ENCODE data around the gene PSPH.
A peak's percentile ranks its signal among the peaks of the same experiment; 100 is the strongest.
"Not testable (repeated sequence)": the region's sequence is repeated elsewhere in the genome, so short reads cannot be mapped to it uniquely, and the experiment has no call there.

Gene PSPH

GRCh38 chr7:56063500-56063881 is 12.2 kb upstream of the PSPH start:
- no peak for TF ChIP-seq CTCF (IDR thresholded peaks at IDR 0.05; ENCODE audit: low read depth, low read length)
- Histone ChIP-seq H3K36me3 (peaks cover 42% of the 10 kb centered on the region), H3K4me1 (no peaks in the 10 kb centered on the region), H3K9me3 (no peaks in the 10 kb centered on the region), H3K4me3 (ENCODE audit: low read depth, low read length) (peak overlapping the region; percentile 93), H3K27me3 (no peaks in the 10 kb centered on the region)
- no peak for DNase-seq

- Histone ChIP-seq H3K4me3 (ENCODE audit: low read depth, low read length) (no peak overlapping the region), H3K27me3 (no peaks in the 10 kb centered on the region), H3K9me3 (no peaks in the 10 kb centered on the region), H3K4me1 (no peaks in the 10 kb centered on the region), H3K36me3 (peaks cover 51% of the 10 kb centered on the region)
- no peak for TF ChIP-seq CTCF (IDR thresholded peaks at IDR 0.05; ENCODE audit: low read depth, low read length)
- no peak for DNase-seq
Measured at GRCh38 chr7:56062382-56062781, 11.1 kb upstream of the PSPH start.

- H3K27me3 ChIP-seq: no peaks in the 10 kb centered on the region
- peak overlapping the region; percentile 82 for H3K4me3 ChIP-seq (ENCODE audit: low read depth, low read length)
- DNase-seq: no peak
- H3K36me3 ChIP-seq: peaks cover 66% of the 10 kb centered on the region
- H3K9me3 ChIP-seq: no peaks in the 10 kb centered on the region
- H3K4me1 ChIP-seq: no peaks in the 10 kb centered on the region
- TF ChIP-seq CTCF (IDR thresholded peaks at IDR 0.05; ENCODE audit: low read depth, low read length): no peak
Measured at GRCh38 chr7:56053993-56054392, 2.7 kb upstream of the PSPH start.

GRCh38 chr7:56053379-56053778 is 2.1 kb upstream of the PSPH start:
- Histone ChIP-seq H3K27me3 (no peaks in the 10 kb centered on the region), H3K36me3 (peaks cover 60% of the 10 kb centered on the region), H3K4me3 (ENCODE audit: low read depth, low read length) (peak overlapping the region; percentile 82), H3K9me3 (no peaks in the 10 kb centered on the region), H3K4me1 (no peaks in the 10 kb centered on the region)
- no peak for DNase-seq
- TF ChIP-seq CTCF (IDR thresholded peaks at IDR 0.05; ENCODE audit: low read depth, low read length): no peak

- H3K36me3 ChIP-seq: peaks cover 41% of the 10 kb centered on the region
- no peak for DNase-seq
- peak overlapping the region; percentile 89 for H3K4me3 ChIP-seq (ENCODE audit: low read depth, low read length)
- TF ChIP-seq CTCF (IDR thresholded peaks at IDR 0.05; ENCODE audit: low read depth, low read length): no peak
- H3K27me3 ChIP-seq: no peaks in the 10 kb centered on the region
- H3K9me3 ChIP-seq: no peaks in the 10 kb centered on the region
- H3K4me1 ChIP-seq: no peaks in the 10 kb centered on the region
Measured at GRCh38 chr7:56051053-56051338, 248 bp downstream of the PSPH start.

- H3K4me3 ChIP-seq (ENCODE audit: low read depth, low read length); H3K27me3 ChIP-seq; H3K9me3 ChIP-seq; H3K4me1 ChIP-seq: not testable (repeated sequence)
- DNase-seq: peak; percentile 63
- H3K36me3 ChIP-seq: peaks cover 18% of the 10 kb centered on the region
Measured at GRCh38 chr7:56048763-56049162, 2.5 kb downstream of the PSPH start.

GRCh38 chr7:56048245-56048644 is 3.0 kb downstream of the PSPH start:
- Histone ChIP-seq H3K4me1 (no peaks in the 10 kb centered on the region), H3K27me3 (no peaks in the 10 kb centered on the region), H3K9me3 (no peaks in the 10 kb centered on the region), H3K4me3 (ENCODE audit: low read depth, low read length) (no peak overlapping the region), H3K36me3 (peaks cover 13% of the 10 kb centered on the region)
- no peak for TF ChIP-seq CTCF (IDR thresholded peaks at IDR 0.05; ENCODE audit: low read depth, low read length)
- DNase-seq: no peak

GRCh38 chr7:56047446-56048116 is 3.7 kb downstream of the PSPH start:
- H3K9me3 ChIP-seq; H3K4me1 ChIP-seq; DNase-seq; H3K36me3 ChIP-seq; H3K4me3 ChIP-seq (ENCODE audit: low read depth, low read length); H3K27me3 ChIP-seq: not testable (repeated sequence)

Measured in BE2C (cell line).